GM12873 (cell line): ENCODE data around the gene MTHFSD.

Experiments
- CTCF ChIP-seq: IDR thresholded peaks from 2 replicates; pipeline ENCODE4 v1.5.1; 2012; ENCODE audit warnings: low read depth, mild to moderate bottlenecking, moderate library complexity, low read length, control low read depth; ENCODE audit not compliant: insufficient read depth; ENCODE audit errors: missing control alignments

Gene MTHFSD

GRCh38 chr16:86570558-86571529 lies 15.8 kb upstream of the MTHFSD start:
- TF ChIP-seq CTCF: no peak

DNA sequence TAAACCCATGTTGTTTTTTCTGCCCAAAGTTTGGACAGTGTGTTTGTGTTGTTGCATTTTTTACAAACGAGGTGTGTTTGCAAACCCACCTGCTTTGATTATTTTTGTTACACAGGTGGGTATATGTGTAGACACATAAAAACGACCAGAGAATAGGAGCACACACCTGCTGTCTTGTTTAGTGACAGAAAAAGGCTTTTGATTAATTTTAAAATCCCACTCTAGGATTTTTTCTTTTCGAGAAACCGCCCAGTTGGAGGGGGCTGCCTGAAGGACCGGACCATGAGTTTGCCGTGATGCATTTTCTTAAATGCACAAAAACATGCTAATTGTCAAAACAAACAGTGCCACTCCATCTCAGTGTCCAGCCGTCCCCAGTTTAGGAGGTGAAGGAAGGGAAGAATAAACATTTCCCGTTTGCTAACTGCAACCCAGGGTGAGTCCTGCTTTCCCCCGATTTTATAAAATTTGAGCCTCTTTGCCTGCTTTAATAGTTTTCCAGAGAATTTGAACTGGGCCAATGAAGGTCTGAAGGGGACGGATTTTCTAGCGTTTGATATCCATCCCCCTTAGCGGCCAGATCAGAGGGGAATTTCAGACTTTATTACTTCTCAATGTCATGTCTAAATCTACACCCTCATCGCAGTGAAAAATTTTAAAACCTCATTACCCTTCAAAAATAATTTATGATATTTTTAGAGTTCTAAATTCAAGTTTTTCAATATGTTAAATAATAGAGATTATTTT lies 14.8 kb upstream of the MTHFSD start:
- no peak for TF ChIP-seq CTCF

- TF ChIP-seq CTCF: no peak
Observed at GRCh38 chr16:86568677-86569623, 13.9 kb upstream of the MTHFSD start.

- TF ChIP-seq CTCF: no peak
Observed at GRCh38 chr16:86567701-86568581, 12.9 kb upstream of the MTHFSD start.

GRCh38 chr16:86566966-86567700 lies 12.1 kb upstream of the MTHFSD start:
- no peak for TF ChIP-seq CTCF

DNA sequence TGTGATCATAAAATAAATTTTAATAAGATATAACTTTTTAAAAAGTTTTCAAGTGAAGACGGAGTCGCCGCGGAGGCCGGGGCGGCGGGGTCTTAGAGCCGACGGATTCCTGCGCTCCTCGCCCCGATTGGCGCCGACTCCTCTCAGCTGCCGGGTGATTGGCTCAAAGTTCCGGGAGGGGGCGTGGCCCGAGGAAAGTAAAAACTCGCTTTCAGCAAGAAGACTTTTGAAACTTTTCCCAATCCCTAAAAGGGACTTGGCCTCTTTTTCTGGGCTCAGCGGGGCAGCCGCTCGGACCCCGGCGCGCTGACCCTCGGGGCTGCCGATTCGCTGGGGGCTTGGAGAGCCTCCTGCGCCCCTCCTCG lies 11.5 kb upstream of the MTHFSD start, which contains the start of gene FOXC2:
FOXC2 (plus strand) TSS at position 229 of the 365 bp plus-strand sequence. CDS start 507 bp downstream, outside the sequence.
- no peak for TF ChIP-seq CTCF
